H9 (cell line): ENCODE results near the gene PYGL. TPM values are rescaled to one million over a fixed set of nuclear protein-coding genes. Genes with fewer than 3 reads are reported as not detected.

Experiments
- DNase-seq: peaks from one replicate; pipeline ENCODE4 v3.0.0-alpha.2; 2017
- H2AFZ ChIP-seq: one replicate; pipeline ENCODE4 v1.6.1; 2013; ENCODE audit warnings: mild to moderate bottlenecking, low read length, control low read depth, moderate library complexity
- H2AK5ac ChIP-seq: 2 replicates; pipeline ENCODE4 v1.6.1; 2013; ENCODE audit warnings: low read length, control low read depth, mixed read lengths; ENCODE audit not compliant: insufficient read length
- H2BK120ac ChIP-seq: one replicate; pipeline ENCODE4 v1.6.1; 2013; ENCODE audit warnings: low read depth, mild to moderate bottlenecking, low read length, control low read depth, inconsistent platforms; ENCODE audit not compliant: poor library complexity, severe bottlenecking
- H2BK12ac ChIP-seq: 2 replicates; pipeline ENCODE4 v1.6.1; 2013; ENCODE audit warnings: low read length, control low read depth, mixed read lengths, low read depth; ENCODE audit not compliant: insufficient read length
- H2BK15ac ChIP-seq: 2 replicates; pipeline ENCODE4 v1.6.1; 2013; ENCODE audit warnings: low read depth, low read length, control low read depth
- H2BK20ac ChIP-seq: one replicate; pipeline ENCODE4 v1.6.1; 2013; ENCODE audit warnings: low read depth, mild to moderate bottlenecking, low read length, control low read depth, inconsistent platforms; ENCODE audit not compliant: poor library complexity, severe bottlenecking
- H2BK5ac ChIP-seq: 2 replicates; pipeline ENCODE4 v1.6.1; 2013; ENCODE audit warnings: low read length, control low read depth, mixed read lengths; ENCODE audit not compliant: insufficient read length
- H3K14ac ChIP-seq: 2 replicates; pipeline ENCODE4 v1.6.1; 2013; ENCODE audit warnings: low read length, control low read depth; ENCODE audit not compliant: insufficient read depth
- H3K18ac ChIP-seq: 2 replicates; pipeline ENCODE4 v1.6.1; 2013; ENCODE audit warnings: low read depth, mild to moderate bottlenecking, mixed read lengths, low read length, control low read depth; ENCODE audit not compliant: insufficient read length
- H3K23ac ChIP-seq: 2 replicates; pipeline ENCODE4 v1.6.1; 2013; ENCODE audit warnings: low read length, control low read depth, mixed read lengths, low read depth; ENCODE audit not compliant: insufficient read length
- H3K23me2 ChIP-seq: 2 replicates; pipeline ENCODE4 v1.6.1; 2013; ENCODE audit warnings: low read depth, mild to moderate bottlenecking, mixed read lengths, low read length, control low read depth; ENCODE audit not compliant: insufficient read length, poor library complexity, severe bottlenecking
- H3K27ac ChIP-seq: 2 replicates; pipeline ENCODE4 v1.5.1; 2013; ENCODE audit warnings: low read length, control low read depth, mixed read lengths, low read depth; ENCODE audit not compliant: insufficient read length
- H3K27me3 ChIP-seq: 2 replicates; pipeline ENCODE4 v1.6.1; 2013; ENCODE audit warnings: low read length, control low read depth, inconsistent platforms; ENCODE audit not compliant: insufficient read depth
- H3K4ac ChIP-seq: 2 replicates; pipeline ENCODE4 v1.6.1; 2013; ENCODE audit warnings: low read depth, mild to moderate bottlenecking, control low read depth, inconsistent platforms, low read length, moderate library complexity
- H3K4me1 ChIP-seq: 2 replicates; pipeline ENCODE4 v1.6.1; 2013; ENCODE audit warnings: low read length, control low read depth, inconsistent platforms; ENCODE audit not compliant: insufficient read depth
- H3K4me2 ChIP-seq: 2 replicates; pipeline ENCODE4 v1.6.1; 2013; ENCODE audit warnings: low read length, control low read depth, mixed read lengths; ENCODE audit not compliant: insufficient read length, insufficient read depth
- H3K56ac ChIP-seq: 2 replicates; pipeline ENCODE4 v1.6.1; 2013; ENCODE audit warnings: low read depth, mild to moderate bottlenecking, mixed read lengths, low read length, control low read depth; ENCODE audit not compliant: insufficient read length
- H3K79me1 ChIP-seq: 2 replicates; pipeline ENCODE4 v1.6.1; 2013; ENCODE audit warnings: low read depth, mild to moderate bottlenecking, moderate library complexity, low read length, control low read depth, inconsistent platforms; ENCODE audit not compliant: insufficient read depth, poor library complexity, severe bottlenecking
- H3K79me2 ChIP-seq: 2 replicates; pipeline ENCODE4 v1.6.1; 2013; ENCODE audit warnings: low read length, control low read depth, inconsistent platforms; ENCODE audit not compliant: insufficient read depth
- H3K9ac ChIP-seq: 2 replicates; pipeline ENCODE4 v1.6.1; 2013; ENCODE audit warnings: low read length, control low read depth, mixed read lengths; ENCODE audit not compliant: insufficient read length; ENCODE audit errors: extremely low read depth
- H3K9me3 ChIP-seq: one replicate; pipeline ENCODE4 v1.6.1; 2013; ENCODE audit warnings: low read depth, low read length, inconsistent platforms; ENCODE audit not compliant: control insufficient read depth
- H3T11ph ChIP-seq: one replicate; pipeline ENCODE4 v1.6.1; 2013; ENCODE audit warnings: mild to moderate bottlenecking, low read length, control low read depth, inconsistent platforms
- H4K20me1 ChIP-seq: one replicate; pipeline ENCODE4 v1.6.1; 2013; ENCODE audit not compliant: control insufficient read depth, insufficient read length, insufficient read depth
- H4K5ac ChIP-seq: 2 replicates; pipeline ENCODE4 v1.6.1; 2013; ENCODE audit warnings: low read depth, mild to moderate bottlenecking, mixed read lengths, low read length, control low read depth; ENCODE audit not compliant: insufficient read length
- H4K8ac ChIP-seq: replicated peaks from 2 replicates; pipeline ENCODE4 v1.6.1; 2013; ENCODE audit warnings: low read length, control low read depth, mixed read lengths, low read depth; ENCODE audit not compliant: insufficient read length
- H4K91ac ChIP-seq: 2 replicates; pipeline ENCODE4 v1.6.1; 2013; ENCODE audit warnings: low read depth, mild to moderate bottlenecking, moderate library complexity, mixed read lengths, low read length, control low read depth; ENCODE audit not compliant: insufficient read length
- H3K27ac Mint-ChIP-seq, 3 experiments: 2 replicates in 2 of 3; 3 replicates in 1 of 3; pipeline ENCODE4 v1.8.0; 2020 to 2021; ENCODE audit warnings: mixed read lengths in 3 of 3, mild to moderate bottlenecking in 1 of 3, moderate library complexity in 1 of 3
- H3K27me3 Mint-ChIP-seq: 2 replicates; pipeline ENCODE4 v1.8.0; 2021; ENCODE audit warnings: low read depth, mild to moderate bottlenecking, moderate library complexity, mixed read lengths
- H3K36me3 Mint-ChIP-seq, 3 experiments: 2 replicates in 2 of 3; 3 replicates in 1 of 3; pipeline ENCODE4 v1.8.0; 2020 to 2021; ENCODE audit warnings: low read depth in 3 of 3, mixed read lengths in 3 of 3; ENCODE audit not compliant: insufficient read depth in 1 of 3
- H3K4me1 Mint-ChIP-seq, 2 experiments: 2 replicates each; pipeline ENCODE4 v1.8.0; 2020; ENCODE audit warnings: mixed read lengths in 2 of 2
- H3K4me3 Mint-ChIP-seq, 2 experiments: 2 replicates in 1 of 2; 3 replicates in 1 of 2; pipeline ENCODE4 v1.8.0; 2020 to 2021; ENCODE audit warnings: mild to moderate bottlenecking in 2 of 2, mixed read lengths in 2 of 2, moderate library complexity in 1 of 2
- H3K9me3 Mint-ChIP-seq, 2 experiments: 2 replicates in 1 of 2; 3 replicates in 1 of 2; pipeline ENCODE4 v1.8.0; 2020; ENCODE audit warnings: mild to moderate bottlenecking in 2 of 2, mixed read lengths in 2 of 2, moderate library complexity in 1 of 2
- WGBS: extraction: QIAGEN DNeasy Blood & Tissue Kit; methylation state at CpG from one replicate; pipeline ENCODE4 v1.1.7; 2013; ENCODE audit warnings: missing lambda C conversion rate, low lambda C conversion rate, mixed read lengths; ENCODE audit not compliant: insufficient read length; ENCODE audit errors: extremely low coverage; 5-methylcytosine and 5-hydroxymethylcytosine counted together
- total RNA-seq: library from RNA; stranded (reverse); gene quantifications from 2 replicates; pipeline ENCODE4 v1.2.1, GENCODE V29; 2021
- TF ChIP-seq, protein P1 (sequence below): fragments of 200-600 bp; sonication (generic); conservative IDR thresholded peaks from 3 replicates; pipeline ENCODE4 v1.8.0; 2021; ENCODE audit warnings: antibody characterized with exemption, mild to moderate bottlenecking

The PYGL gene
- total RNA-seq, 1 experiment from 2014 or later: 53.8 TPM

DNA sequence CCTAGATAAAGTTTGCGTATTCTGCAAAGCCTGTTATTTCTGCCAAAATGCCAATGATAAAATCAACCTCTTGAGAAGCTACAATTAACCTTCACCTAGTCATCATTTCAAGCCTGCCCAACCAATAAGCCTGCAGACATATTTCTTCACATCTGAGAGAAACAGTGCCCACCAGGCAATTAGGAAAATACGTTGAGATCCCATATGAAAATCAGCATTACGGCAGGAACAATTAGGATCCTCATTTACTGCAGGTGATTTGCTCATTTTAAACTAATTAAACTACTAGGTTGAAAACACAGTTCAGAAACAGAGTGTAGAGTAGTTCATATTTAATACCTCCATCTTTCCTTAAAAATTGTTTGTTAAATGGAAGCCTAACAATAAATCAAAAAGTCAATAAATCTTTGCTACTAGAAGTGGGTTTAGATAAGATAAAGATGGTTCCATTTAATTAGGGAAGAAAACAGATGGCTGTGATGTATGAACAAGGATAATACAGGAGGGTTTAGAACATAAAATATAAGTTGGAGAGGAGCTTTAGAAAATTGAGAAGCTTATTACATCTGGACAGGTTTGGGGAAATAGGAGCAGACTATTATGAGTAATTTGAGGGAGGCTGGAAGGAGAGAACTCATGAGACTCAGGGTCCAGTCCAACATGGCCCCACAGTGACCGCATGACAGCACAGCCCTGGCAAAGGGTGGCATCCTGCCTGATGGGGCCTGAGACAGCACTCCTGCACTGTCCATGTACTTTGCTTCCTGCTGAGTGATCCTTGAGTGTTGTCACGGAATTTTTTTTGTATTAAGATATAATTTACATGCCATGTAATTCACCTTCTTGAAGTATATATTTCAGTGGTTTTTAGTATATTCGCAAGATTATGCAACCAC is 26.9 kb upstream of the PYGL start:
- Histone ChIP-seq H3K4me2 (no peak overlapping the region), H4K8ac (no peak overlapping the region), H2AFZ (no peak overlapping the region), H2BK5ac (no peak overlapping the region), H3K23ac (no peak overlapping the region), H4K5ac (no peak overlapping the region), H3K18ac (no peak overlapping the region), H3K9me3 (no peaks in the 10 kb centered on the region), H3K14ac (no peak overlapping the region), H2BK120ac (no peak overlapping the region), H3K79me2 (no peaks in the 10 kb centered on the region), H4K20me1 (no peaks in the 10 kb centered on the region), H3K9ac (no peak overlapping the region), H3K27ac (no peak overlapping the region), H2BK15ac (no peak overlapping the region), H3K4ac (no peak overlapping the region), H3K79me1 (no peaks in the 10 kb centered on the region), H2BK20ac (no peak overlapping the region), H3K56ac (no peak overlapping the region), H4K91ac (no peak overlapping the region), H2AK5ac (no peak overlapping the region), H3K4me1 (no peaks in the 10 kb centered on the region), H3K27me3 (no peaks in the 10 kb centered on the region), H3K23me2 (no peaks in the 10 kb centered on the region), H2BK12ac (no peak overlapping the region), H3T11ph (no peak overlapping the region)
- Mint-ChIP-seq H3K27ac (no peak overlapping the region), H3K4me1 (no peaks in the 10 kb centered on the region), H3K9me3 (no peaks in the 10 kb centered on the region), H3K4me3 (no peak overlapping the region), H3K27me3 (no peaks in the 10 kb centered on the region), H3K36me3 (no peaks in the 10 kb centered on the region)
- no CpG with 5 or more reads among the region's 6 CpGs for WGBS
- no peak for DNase-seq
- TF ChIP-seq, protein P1, sequence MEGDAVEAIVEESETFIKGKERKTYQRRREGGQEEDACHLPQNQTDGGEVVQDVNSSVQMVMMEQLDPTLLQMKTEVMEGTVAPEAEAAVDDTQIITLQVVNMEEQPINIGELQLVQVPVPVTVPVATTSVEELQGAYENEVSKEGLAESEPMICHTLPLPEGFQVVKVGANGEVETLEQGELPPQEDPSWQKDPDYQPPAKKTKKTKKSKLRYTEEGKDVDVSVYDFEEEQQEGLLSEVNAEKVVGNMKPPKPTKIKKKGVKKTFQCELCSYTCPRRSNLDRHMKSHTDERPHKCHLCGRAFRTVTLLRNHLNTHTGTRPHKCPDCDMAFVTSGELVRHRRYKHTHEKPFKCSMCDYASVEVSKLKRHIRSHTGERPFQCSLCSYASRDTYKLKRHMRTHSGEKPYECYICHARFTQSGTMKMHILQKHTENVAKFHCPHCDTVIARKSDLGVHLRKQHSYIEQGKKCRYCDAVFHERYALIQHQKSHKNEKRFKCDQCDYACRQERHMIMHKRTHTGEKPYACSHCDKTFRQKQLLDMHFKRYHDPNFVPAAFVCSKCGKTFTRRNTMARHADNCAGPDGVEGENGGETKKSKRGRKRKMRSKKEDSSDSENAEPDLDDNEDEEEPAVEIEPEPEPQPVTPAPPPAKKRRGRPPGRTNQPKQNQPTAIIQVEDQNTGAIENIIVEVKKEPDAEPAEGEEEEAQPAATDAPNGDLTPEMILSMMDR: no peak
